Uterus (tissue), 4 donors: ENCODE measurements around the gene MYOD1. TPM values are rescaled to one million over a fixed set of nuclear protein-coding genes. Genes with fewer than 3 reads are reported as not detected.
A peak's percentile ranks its signal among the peaks of the same experiment; 100 is the strongest.

ENCODE experiments used
- DNase-seq, 2 donors: peaks; one replicate each; pipeline ENCODE4 v3.0.0-alpha.2; 2019 to 2020
- H3K27ac ChIP-seq, 2 donors: fragments of 200-600 bp; sonication (generic); 1 replicate in 1 of 2; 2 replicates in 1 of 2; pipeline ENCODE4 v1.5.1; 2016 to 2018
- H3K27me3 ChIP-seq, 2 donors: fragments of 200-600 bp; sonication (generic); one replicate each; pipeline ENCODE4 v1.5.1; 2018 to 2019; ENCODE audit warnings: control low read depth in 1 of 2
- H3K36me3 ChIP-seq, 2 donors: fragments of 200-600 bp; sonication (generic); one replicate each; pipeline ENCODE4 v1.5.1; 2019; ENCODE audit warnings: control low read depth in 1 of 2
- H3K4me1 ChIP-seq, 2 donors: fragments of 200-600 bp; sonication (generic); one replicate each; pipeline ENCODE4 v1.5.1; 2018 to 2019; ENCODE audit warnings: control low read depth in 1 of 2
- H3K4me3 ChIP-seq, 2 donors: fragments of 200-600 bp; sonication (generic); 1 replicate in 1 of 2; 2 replicates in 1 of 2; pipeline ENCODE4 v1.5.1; 2018 to 2019; ENCODE audit warnings: mild to moderate bottlenecking in 1 of 2
- H3K9me3 ChIP-seq, 2 donors: fragments of 200-600 bp; sonication (generic); one replicate each; pipeline ENCODE4 v1.5.1; 2019; ENCODE audit warnings: control low read depth in 1 of 2
- POLR2A ChIP-seq, 2 donors: fragments of 450-650 bp; IDR thresholded peaks; one replicate each; pipeline ENCODE4 v1.6.1; 2016; ENCODE audit warnings: antibody characterized with exemption in 2 of 2, mild to moderate bottlenecking in 1 of 2, moderate library complexity in 1 of 2
- intact Hi-C: fragments of 100-400 bp; cut with DNase I; formaldehyde crosslinking; loops from one replicate; pipeline ENCODE4 v1.15.1; 2023; ENCODE audit warnings: low total_unique reads
- total RNA-seq, 4 donors: library from RNA; depleted of rRNA in 3 of 4; stranded (reverse); fragments of >200 nt in 3 of 4; gene quantifications; one replicate each; pipeline versions ENCODE4 v1.1.0 to v1.2.4, GENCODE V29; 2014 to 2023
- TF ChIP-seq, protein P1 (sequence below), 4 experiments: fragments of 200-600 bp in 2 of 4; fragments of 450-650 bp in 2 of 4; sonication (generic) in 2 of 4; IDR thresholded peaks; one replicate each; pipeline ENCODE4 v1.5.1; 2016 to 2019; ENCODE audit warnings: antibody characterized with exemption in 4 of 4, mild to moderate bottlenecking in 2 of 4, moderate library complexity in 1 of 4
- donor health status: DM: yes; HTN: yes; CAD: no.

The MYOD1 gene
- total RNA-seq, 4 donors from 2014 or later: not detected

DNA sequence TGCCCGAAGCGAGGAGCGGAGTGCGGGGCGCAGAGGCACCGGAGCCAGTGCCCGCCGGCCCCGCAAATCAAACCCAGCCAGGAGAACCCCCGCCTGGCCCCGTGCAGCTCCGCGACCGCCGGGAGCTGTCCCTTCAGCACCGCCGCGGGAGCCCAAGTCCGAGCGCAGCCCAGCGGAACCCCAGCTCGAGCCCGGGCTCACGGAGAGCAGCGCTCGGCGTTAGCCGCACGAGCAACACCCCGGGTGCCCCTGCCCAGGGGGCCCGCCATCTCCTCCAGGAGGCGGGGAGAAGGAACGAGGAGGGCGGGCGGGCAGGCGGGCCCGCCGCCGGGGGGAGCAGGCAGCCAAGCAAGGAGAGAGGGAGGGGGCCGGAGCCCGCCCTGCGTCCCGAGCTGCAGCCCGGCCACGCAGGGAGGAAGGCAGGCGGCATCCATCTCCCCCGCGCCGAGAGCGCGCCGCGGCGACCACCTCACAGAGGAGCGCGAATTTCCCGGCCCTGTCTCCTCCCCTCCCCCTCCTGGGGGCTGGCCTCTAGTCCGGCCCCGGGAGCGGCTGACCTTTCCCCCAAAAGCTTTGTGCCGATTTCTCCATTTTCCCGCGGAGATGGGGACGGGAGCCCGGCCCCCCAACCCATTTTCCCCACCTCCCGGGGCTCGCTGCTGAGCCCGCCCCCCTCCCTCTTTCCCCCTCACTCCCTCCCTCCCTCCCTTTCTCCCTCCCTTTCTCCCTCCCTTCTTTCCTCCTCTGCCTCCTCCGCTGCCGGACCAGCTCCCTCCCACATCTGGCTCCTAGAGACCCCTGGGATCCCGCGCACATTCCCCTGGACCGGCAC lies 15.8 kb downstream of the MYOD1 start:
- DNase-seq: peak in 1 of 2 donors; percentile 58
- Histone ChIP-seq H3K27me3 (peaks cover 20% of the 10 kb centered on the region in 2 donors), H3K27ac (no peak overlapping the region), H3K4me3 (peak overlapping the region in 1 of 2 donors; percentile 32), H3K9me3 (no peaks in the 10 kb centered on the region), H3K36me3 (no peaks in the 10 kb centered on the region), H3K4me1 (peaks cover 0 to 11% of the 10 kb centered on the region in 2 donors)
- TF ChIP-seq, protein P1, sequence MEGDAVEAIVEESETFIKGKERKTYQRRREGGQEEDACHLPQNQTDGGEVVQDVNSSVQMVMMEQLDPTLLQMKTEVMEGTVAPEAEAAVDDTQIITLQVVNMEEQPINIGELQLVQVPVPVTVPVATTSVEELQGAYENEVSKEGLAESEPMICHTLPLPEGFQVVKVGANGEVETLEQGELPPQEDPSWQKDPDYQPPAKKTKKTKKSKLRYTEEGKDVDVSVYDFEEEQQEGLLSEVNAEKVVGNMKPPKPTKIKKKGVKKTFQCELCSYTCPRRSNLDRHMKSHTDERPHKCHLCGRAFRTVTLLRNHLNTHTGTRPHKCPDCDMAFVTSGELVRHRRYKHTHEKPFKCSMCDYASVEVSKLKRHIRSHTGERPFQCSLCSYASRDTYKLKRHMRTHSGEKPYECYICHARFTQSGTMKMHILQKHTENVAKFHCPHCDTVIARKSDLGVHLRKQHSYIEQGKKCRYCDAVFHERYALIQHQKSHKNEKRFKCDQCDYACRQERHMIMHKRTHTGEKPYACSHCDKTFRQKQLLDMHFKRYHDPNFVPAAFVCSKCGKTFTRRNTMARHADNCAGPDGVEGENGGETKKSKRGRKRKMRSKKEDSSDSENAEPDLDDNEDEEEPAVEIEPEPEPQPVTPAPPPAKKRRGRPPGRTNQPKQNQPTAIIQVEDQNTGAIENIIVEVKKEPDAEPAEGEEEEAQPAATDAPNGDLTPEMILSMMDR (IDR thresholded peaks at IDR 0.05): no peak
- TF ChIP-seq POLR2A (IDR thresholded peaks at IDR 0.05): no peak
- intact Hi-C loops: loop anchor here (5.0 kb wide), 1 partner anchor 242 kb away; no protein-coding TSS in a partner anchor

DNA sequence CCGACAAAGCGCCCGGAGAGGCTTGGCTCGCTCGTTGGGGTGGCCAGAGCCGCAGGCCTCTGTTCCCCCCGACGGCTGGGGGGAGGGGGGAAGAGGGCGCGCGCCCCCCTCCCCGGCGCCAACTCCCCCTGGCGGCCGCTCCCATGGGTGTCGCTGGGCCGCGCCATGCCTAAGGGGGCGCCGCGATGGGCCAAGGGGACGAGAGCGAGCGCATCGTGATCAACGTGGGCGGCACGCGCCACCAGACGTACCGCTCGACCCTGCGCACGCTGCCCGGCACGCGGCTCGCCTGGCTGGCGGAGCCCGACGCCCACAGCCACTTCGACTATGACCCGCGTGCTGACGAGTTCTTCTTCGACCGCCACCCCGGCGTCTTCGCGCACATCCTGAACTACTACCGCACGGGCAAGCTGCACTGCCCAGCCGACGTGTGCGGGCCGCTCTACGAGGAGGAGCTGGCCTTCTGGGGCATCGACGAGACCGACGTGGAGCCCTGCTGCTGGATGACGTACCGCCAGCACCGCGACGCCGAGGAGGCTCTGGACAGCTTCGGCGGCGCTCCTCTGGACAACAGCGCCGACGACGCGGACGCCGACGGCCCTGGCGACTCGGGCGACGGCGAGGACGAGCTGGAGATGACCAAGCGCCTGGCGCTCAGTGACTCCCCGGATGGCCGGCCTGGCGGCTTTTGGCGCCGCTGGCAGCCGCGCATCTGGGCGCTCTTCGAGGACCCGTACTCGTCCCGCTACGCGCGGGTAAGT lies 16.6 kb downstream of the MYOD1 start:
- Histone ChIP-seq H3K27ac (no peak overlapping the region), H3K36me3 (no peaks in the 10 kb centered on the region), H3K4me3 (no peak overlapping the region), H3K27me3 (peaks cover 20% of the 10 kb centered on the region in 2 donors), H3K4me1 (peaks cover 0 to 11% of the 10 kb centered on the region in 2 donors), H3K9me3 (no peaks in the 10 kb centered on the region)
- no peak for DNase-seq
- TF ChIP-seq, protein P1 (IDR thresholded peaks at IDR 0.05): no peak
- TF ChIP-seq POLR2A (IDR thresholded peaks at IDR 0.05): no peak
- intact Hi-C loops: no loop called here

DNA sequence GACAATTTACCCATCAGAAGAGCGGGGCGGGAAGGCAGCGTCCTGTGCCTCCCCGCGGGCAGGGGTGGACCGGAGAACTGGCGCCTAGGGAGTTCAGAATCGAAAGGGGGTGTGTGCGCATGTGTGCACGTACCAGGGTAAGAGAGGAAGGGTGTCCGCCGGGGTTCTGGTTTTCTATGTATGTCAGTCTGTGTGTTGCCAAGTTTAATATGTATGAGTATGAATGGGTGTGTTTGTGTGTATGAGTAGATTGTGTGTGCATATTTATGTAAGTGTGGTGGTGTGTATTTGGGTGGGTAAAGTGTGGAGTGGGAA lies 17.2 kb downstream of the MYOD1 start:
- DNase-seq: no peak
- H3K9me3 ChIP-seq: no peaks in the 10 kb centered on the region
- peaks cover 20% of the 10 kb centered on the region in 2 donors for H3K27me3 ChIP-seq
- H3K27ac ChIP-seq: no peak overlapping the region
- no peaks in the 10 kb centered on the region for H3K36me3 ChIP-seq
- peaks cover 0 to 11% of the 10 kb centered on the region in 2 donors for H3K4me1 ChIP-seq
- no peak overlapping the region for H3K4me3 ChIP-seq
- intact Hi-C loops: no loop called here
- TF ChIP-seq, protein P1 (IDR thresholded peaks at IDR 0.05): no peak
- no peak for TF ChIP-seq POLR2A (IDR thresholded peaks at IDR 0.05)

DNA sequence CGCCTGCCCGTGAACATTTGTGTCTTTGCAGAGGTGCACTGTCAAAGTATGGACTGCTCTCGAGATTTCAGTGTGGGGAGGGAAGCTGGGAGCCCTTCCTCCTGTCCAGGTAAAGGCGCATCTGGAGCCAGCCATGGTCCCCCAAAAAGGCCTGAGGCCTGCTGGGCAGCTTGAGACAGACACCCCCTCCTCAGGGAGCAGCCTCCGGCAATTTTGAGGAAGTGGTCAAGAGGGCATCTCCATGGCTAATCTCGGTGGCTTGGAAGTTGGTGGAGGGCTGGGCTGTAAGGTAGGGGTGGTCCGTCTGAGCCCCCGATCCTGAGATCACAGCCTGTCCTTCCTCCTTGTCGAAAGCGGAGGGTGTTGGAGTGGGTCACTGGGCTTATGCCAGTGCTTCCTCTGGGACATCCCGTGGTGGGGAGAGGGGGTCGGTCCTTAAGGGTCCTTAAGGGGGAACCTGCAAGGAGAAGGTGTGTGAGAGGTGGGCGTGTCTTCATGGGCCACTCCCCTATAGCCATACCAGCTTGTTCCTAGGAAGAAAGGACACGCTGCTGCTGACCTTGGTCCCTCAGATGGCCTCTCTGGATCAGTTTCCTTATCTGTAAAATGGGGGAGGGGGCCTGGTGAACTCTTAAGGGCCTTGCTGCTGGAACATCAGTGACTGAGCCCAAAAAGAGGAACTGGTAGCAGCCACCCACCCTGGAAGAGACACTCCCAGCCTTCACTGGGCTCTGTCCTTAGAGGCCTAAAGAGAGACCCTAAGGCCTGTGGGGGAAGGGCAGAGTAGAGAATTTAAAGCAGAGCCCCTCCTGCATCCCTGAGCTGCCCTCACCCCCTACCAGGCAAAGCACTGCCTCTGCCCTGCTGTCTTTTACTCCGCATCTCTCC lies 17.8 kb downstream of the MYOD1 start:
- no peak for DNase-seq
- no peaks in the 10 kb centered on the region for H3K36me3 ChIP-seq
- no peak for TF ChIP-seq POLR2A (IDR thresholded peaks at IDR 0.05)
- TF ChIP-seq, protein P1 (IDR thresholded peaks at IDR 0.05): no peak
- H3K4me3 ChIP-seq: no peak overlapping the region
- H3K9me3 ChIP-seq: no peaks in the 10 kb centered on the region
- no peak overlapping the region for H3K27ac ChIP-seq
- peaks cover 0 to 11% of the 10 kb centered on the region in 2 donors for H3K4me1 ChIP-seq
- intact Hi-C loops: no loop called here
- peaks cover 20% of the 10 kb centered on the region in 2 donors for H3K27me3 ChIP-seq
